HG03469 (cell line): Measurements from ENCODE around the gene CYCS.
"Not testable (repeated sequence)": the region's sequence is repeated elsewhere in the genome, so short reads cannot be mapped to it uniquely, and the experiment has no call there.

ENCODE experiments used
- ATAC-seq: cut with Tn5 transposase; IDR thresholded peaks from one replicate; pipeline ENCODE4 v1.9.1; 2021; ENCODE audit warnings: mild to moderate bottlenecking, moderate library complexity, moderate number of reproducible peaks; ENCODE audit not compliant: unreplicated experiment

Gene CYCS

GRCh38 chr7:25125137-25125946 is at the start of gene CYCS:
CYCS (minus strand) TSS chr7:25125260; CDS start chr7:25124119, 1,141 bp downstream.
- peak; percentile 95 for ATAC-seq

- ATAC-seq, result no peak
These were observed 48.1 kb upstream of the CYCS start for GRCh38 chr7:25173184-25173583.

GRCh38 chr7:25171516-25171915 is 46.5 kb upstream of the CYCS start:
- no peak for ATAC-seq

GRCh38 chr7:25171071-25171470 is 46.0 kb upstream of the CYCS start:
- no peak for ATAC-seq

- ATAC-seq, result no peak
These were observed 44.6 kb upstream of the CYCS start for GRCh38 chr7:25169683-25170082.

GRCh38 chr7:25168145-25168544 is 43.1 kb upstream of the CYCS start:
- ATAC-seq, result no peak

- no peak for ATAC-seq
These were observed 42.3 kb upstream of the CYCS start for GRCh38 chr7:25167262-25167843.

- not testable (repeated sequence) for ATAC-seq
These were observed 35.0 kb upstream of the CYCS start for GRCh38 chr7:25159983-25160596.

- ATAC-seq, result no peak
These were observed 33.9 kb upstream of the CYCS start for GRCh38 chr7:25158966-25159365.

- no peak for ATAC-seq
These were observed 26.7 kb upstream of the CYCS start for GRCh38 chr7:25151773-25152172.

- no peak for ATAC-seq
These were observed 24.8 kb upstream of the CYCS start for GRCh38 chr7:25149836-25150235.

GRCh38 chr7:25148772-25149575 is 23.9 kb upstream of the CYCS start:
- no peak for ATAC-seq

- ATAC-seq, result no peak
These were observed 18.7 kb upstream of the CYCS start for GRCh38 chr7:25143763-25144162.

GRCh38 chr7:25139536-25139935 is 14.5 kb upstream of the CYCS start:
- ATAC-seq, result no peak

- ATAC-seq, result no peak
These were observed 9.4 kb upstream of the CYCS start for GRCh38 chr7:25134358-25135010.

GRCh38 chr7:25132430-25132829 is 7.4 kb upstream of the CYCS start:
- no peak for ATAC-seq

GRCh38 chr7:25126751-25127150 is 1.7 kb upstream of the CYCS start:
- no peak for ATAC-seq

GRCh38 chr7:25124465-25125136 is 459 bp downstream of the CYCS start:
- ATAC-seq, result no peak

GRCh38 chr7:25122373-25122772 is 2.7 kb downstream of the CYCS start:
- no peak for ATAC-seq

GRCh38 chr7:25121599-25121998 is 3.5 kb downstream of the CYCS start:
- no peak for ATAC-seq
